ENCODE data around the gene NEDD4L.

GRCh38 chr18:58242968-58243367 is 198.9 kb downstream of the NEDD4L start:
- TF ChIP-seq CTCF (IDR thresholded peaks at IDR 0.05; ENCODE audit: insufficient read depth, low read length, poor library complexity, severe bottlenecking) (no peak), EZH2phosphoT487 (conservative IDR thresholded peaks at IDR 0.05; ENCODE audit: low read length) (no peak)
